Muscle layer of colon (tissue), 2 donors: ENCODE data around the gene RUFY2.
"Not testable (repeated sequence)": the region's sequence is repeated elsewhere in the genome, so short reads cannot be mapped to it uniquely, and the experiment has no call there.

Experiments used
- H3K27ac ChIP-seq: one replicate; pipeline ENCODE4 v1.7.0; 2013; ENCODE audit warnings: low read depth, mild to moderate bottlenecking, low read length, moderate library complexity
- H3K27me3 ChIP-seq, 2 donors: one replicate each; pipeline ENCODE4 v1.7.0; 2013; ENCODE audit warnings: low read length in 2 of 2, mild to moderate bottlenecking in 2 of 2; ENCODE audit not compliant: insufficient read depth in 2 of 2, control insufficient read depth in 1 of 2
- H3K36me3 ChIP-seq: one replicate; pipeline ENCODE4 v1.7.0; 2013; ENCODE audit warnings: mild to moderate bottlenecking, low read length; ENCODE audit not compliant: insufficient read depth
- H3K4me1 ChIP-seq: one replicate; pipeline ENCODE4 v1.7.0; 2013; ENCODE audit warnings: mild to moderate bottlenecking, low read length; ENCODE audit not compliant: insufficient read depth
- H3K4me3 ChIP-seq, 2 donors: one replicate each; pipeline ENCODE4 v1.7.0; 2013; ENCODE audit warnings: low read length in 2 of 2, low read depth in 1 of 2, mild to moderate bottlenecking in 1 of 2, moderate library complexity in 1 of 2
- H3K9ac ChIP-seq: one replicate; pipeline ENCODE4 v1.7.0; 2013; ENCODE audit warnings: low read length
- H3K9me3 ChIP-seq: one replicate; pipeline ENCODE4 v1.7.0; 2013; ENCODE audit warnings: mild to moderate bottlenecking, low read length
- donor health status: abdominal sarcoma.
- donor health status: Adenocarcinoma of cecum.

The RUFY2 gene

GRCh38 chr10:68406815-68407548 is at the start of gene RUFY2:
TSS of gene RUFY2 (minus strand) at chr10:68407277. CDS start at chr10:68407189, 88 bp downstream.
- peaks cover 11% of the 10 kb centered on the region for H3K4me1 ChIP-seq
- H3K27me3 ChIP-seq: no peaks in the 10 kb centered on the region
- H3K27ac ChIP-seq: peak within 1 kb of the TSS; percentile 75
- H3K9me3 ChIP-seq: no peaks in the 10 kb centered on the region
- H3K4me3 ChIP-seq: peak within 1 kb of the TSS; percentile 84 to 91
- H3K36me3 ChIP-seq: no peaks in the 10 kb centered on the region
- H3K9ac ChIP-seq: peak within 1 kb of the TSS; percentile 78

- not testable (repeated sequence) for H3K9ac ChIP-seq, H3K4me3 ChIP-seq, H3K4me1 ChIP-seq, H3K27me3 ChIP-seq, H3K9me3 ChIP-seq, H3K27ac ChIP-seq, H3K36me3 ChIP-seq
Observed at GRCh38 chr10:68449698-68450097, 42.6 kb upstream of the RUFY2 start.

- Histone ChIP-seq H3K4me1 (no peaks in the 10 kb centered on the region), H3K27me3 (no peaks in the 10 kb centered on the region), H3K36me3 (no peaks in the 10 kb centered on the region), H3K4me3 (no peak overlapping the region), H3K9ac (no peak overlapping the region), H3K9me3 (no peaks in the 10 kb centered on the region), H3K27ac (no peak overlapping the region)
Observed at GRCh38 chr10:68446179-68446578, 39.1 kb upstream of the RUFY2 start.

- Histone ChIP-seq H3K4me1 (no peaks in the 10 kb centered on the region), H3K4me3 (no peak overlapping the region), H3K9me3 (no peaks in the 10 kb centered on the region), H3K27me3 (no peaks in the 10 kb centered on the region), H3K27ac (no peak overlapping the region), H3K9ac (no peak overlapping the region), H3K36me3 (no peaks in the 10 kb centered on the region)
Observed at GRCh38 chr10:68442971-68443370, 35.9 kb upstream of the RUFY2 start.

- H3K9me3 ChIP-seq: no peaks in the 10 kb centered on the region
- no peaks in the 10 kb centered on the region for H3K27me3 ChIP-seq
- no peak overlapping the region for H3K9ac ChIP-seq
- H3K4me3 ChIP-seq: no peak overlapping the region
- no peak overlapping the region for H3K27ac ChIP-seq
- no peaks in the 10 kb centered on the region for H3K36me3 ChIP-seq
- no peaks in the 10 kb centered on the region for H3K4me1 ChIP-seq
Observed at GRCh38 chr10:68440898-68441297, 33.8 kb upstream of the RUFY2 start.

GRCh38 chr10:68435803-68436202 is 28.7 kb upstream of the RUFY2 start:
- Histone ChIP-seq H3K9ac (no peak overlapping the region), H3K27me3 (no peaks in the 10 kb centered on the region), H3K27ac (no peak overlapping the region), H3K9me3 (no peaks in the 10 kb centered on the region), H3K4me3 (no peak overlapping the region), H3K4me1 (no peaks in the 10 kb centered on the region), H3K36me3 (no peaks in the 10 kb centered on the region)

- Histone ChIP-seq H3K9ac (no peak overlapping the region), H3K27ac (no peak overlapping the region), H3K4me3 (no peak overlapping the region), H3K9me3 (no peaks in the 10 kb centered on the region), H3K4me1 (no peaks in the 10 kb centered on the region), H3K36me3 (no peaks in the 10 kb centered on the region), H3K27me3 (no peaks in the 10 kb centered on the region)
Observed at GRCh38 chr10:68434657-68435056, 27.6 kb upstream of the RUFY2 start.

- H3K27ac ChIP-seq: no peak overlapping the region
- H3K36me3 ChIP-seq: no peaks in the 10 kb centered on the region
- no peaks in the 10 kb centered on the region for H3K9me3 ChIP-seq
- H3K4me1 ChIP-seq: no peaks in the 10 kb centered on the region
- no peak overlapping the region for H3K9ac ChIP-seq
- no peaks in the 10 kb centered on the region for H3K27me3 ChIP-seq
- H3K4me3 ChIP-seq: no peak overlapping the region
Observed at GRCh38 chr10:68428396-68429104, 21.5 kb upstream of the RUFY2 start.

- H3K27ac ChIP-seq: no peak overlapping the region
- H3K36me3 ChIP-seq: no peaks in the 10 kb centered on the region
- no peaks in the 10 kb centered on the region for H3K27me3 ChIP-seq
Observed at GRCh38 chr10:68424454-68425014, 17.5 kb upstream of the RUFY2 start.

GRCh38 chr10:68423522-68423921 is 16.4 kb upstream of the RUFY2 start:
- Histone ChIP-seq H3K27me3 (no peaks in the 10 kb centered on the region), H3K9me3 (no peaks in the 10 kb centered on the region), H3K4me3 (no peak overlapping the region), H3K4me1 (no peaks in the 10 kb centered on the region), H3K27ac (no peak overlapping the region), H3K36me3 (no peaks in the 10 kb centered on the region), H3K9ac (no peak overlapping the region)

More at GRCh38 chr10:68424454-68425014, 17.5 kb upstream of the RUFY2 start:
- H3K9me3 ChIP-seq: no peaks in the 10 kb centered on the region
- no peaks in the 10 kb centered on the region for H3K4me1 ChIP-seq
- no peak overlapping the region for H3K9ac ChIP-seq
- H3K4me3 ChIP-seq: no peak overlapping the region

GRCh38 chr10:68419376-68419775 is 12.3 kb upstream of the RUFY2 start:
- Histone ChIP-seq H3K9ac (no peak overlapping the region), H3K36me3 (no peaks in the 10 kb centered on the region), H3K4me1 (no peaks in the 10 kb centered on the region), H3K27me3 (no peaks in the 10 kb centered on the region), H3K9me3 (no peaks in the 10 kb centered on the region), H3K4me3 (no peak overlapping the region), H3K27ac (no peak overlapping the region)
